HG02798 (cell line): ENCODE measurements around the gene SPIRE1.
"Not testable (repeated sequence)": the region's sequence is repeated elsewhere in the genome, so short reads cannot be mapped to it uniquely, and the experiment has no call there.

Source experiments
- ATAC-seq: cut with Tn5 transposase; IDR thresholded peaks from one replicate; pipeline ENCODE4 v1.9.1; 2021; ENCODE audit warnings: mild to moderate bottlenecking; ENCODE audit not compliant: unreplicated experiment, poor library complexity

SPIRE1 gene

GRCh38 chr18:12651651-12652050 is 6.3 kb downstream of the SPIRE1 start:
- no peak for ATAC-seq

GRCh38 chr18:12647773-12648172 is 10.1 kb downstream of the SPIRE1 start:
- ATAC-seq, result no peak

GRCh38 chr18:12645751-12646203 is 12.1 kb downstream of the SPIRE1 start:
- ATAC-seq, result no peak

- ATAC-seq, result no peak
Measured at GRCh38 chr18:12645254-12645653, 12.7 kb downstream of the SPIRE1 start.

GRCh38 chr18:12643756-12644155 is 14.2 kb downstream of the SPIRE1 start:
- not testable (repeated sequence) for ATAC-seq

GRCh38 chr18:12640881-12641200 is 17.1 kb downstream of the SPIRE1 start:
- no peak for ATAC-seq

GRCh38 chr18:12639990-12640880 is 17.7 kb downstream of the SPIRE1 start:
- no peak for ATAC-seq

- ATAC-seq, result no peak
Measured at GRCh38 chr18:12638644-12639124, 19.2 kb downstream of the SPIRE1 start.

- no peak for ATAC-seq
Measured at GRCh38 chr18:12637901-12638643, 19.8 kb downstream of the SPIRE1 start.

GRCh38 chr18:12637393-12637792 is 20.5 kb downstream of the SPIRE1 start:
- no peak for ATAC-seq

GRCh38 chr18:12631831-12632477 is 26.0 kb downstream of the SPIRE1 start:
- no peak for ATAC-seq

- ATAC-seq, result no peak
Measured at GRCh38 chr18:12630136-12630535, 27.8 kb downstream of the SPIRE1 start.

- no peak for ATAC-seq
Measured at GRCh38 chr18:12628706-12629702, 28.9 kb downstream of the SPIRE1 start.

- not testable (repeated sequence) for ATAC-seq
Measured at GRCh38 chr18:12627199-12627598, 30.7 kb downstream of the SPIRE1 start.

GRCh38 chr18:12625241-12625640 is 32.7 kb downstream of the SPIRE1 start:
- ATAC-seq, result no peak

- ATAC-seq, result no peak
Measured at GRCh38 chr18:12621742-12622306, 36.1 kb downstream of the SPIRE1 start.

GRCh38 chr18:12615748-12616147 is 42.2 kb downstream of the SPIRE1 start:
- no peak for ATAC-seq

GRCh38 chr18:12608301-12608700 is 49.6 kb downstream of the SPIRE1 start:
- no peak for ATAC-seq

- ATAC-seq, result no peak
Measured at GRCh38 chr18:12606592-12607315, 51.2 kb downstream of the SPIRE1 start.
